Activated CD8-positive, alpha-beta memory T cell treated with anti-CD3 and anti-CD28 coated beads for 4 hours (primary cell): ENCODE results near the gene RAPH1.

Experiments used
- DNase-seq, 2 donors: peaks; one replicate each; pipeline ENCODE4 v3.0.0-alpha.2; 2020; ENCODE audit warnings: low read depth in 2 of 2

RAPH1 gene

GRCh38 chr2:203535078-203535783 lies at the start of gene RAPH1:
TSS of gene RAPH1 (minus strand) at chr2:203535301. CDS start at chr2:203495353, 39,948 bp downstream.
- DNase-seq: peak; percentile 14 to 25

- DNase-seq: no peak
Measured at GRCh38 chr2:203584784-203585183, 49.7 kb upstream of the RAPH1 start.

GRCh38 chr2:203583701-203584100 lies 48.6 kb upstream of the RAPH1 start:
- no peak for DNase-seq

GRCh38 chr2:203583084-203583695 lies 48.1 kb upstream of the RAPH1 start:
- DNase-seq: no peak

GRCh38 chr2:203582468-203582867 lies 47.4 kb upstream of the RAPH1 start:
- no peak for DNase-seq

- DNase-seq: no peak
Measured at GRCh38 chr2:203580844-203581243, 45.7 kb upstream of the RAPH1 start.

GRCh38 chr2:203579730-203580129 lies 44.6 kb upstream of the RAPH1 start:
- no peak for DNase-seq

GRCh38 chr2:203578759-203579643 lies 43.9 kb upstream of the RAPH1 start:
- no peak for DNase-seq

GRCh38 chr2:203574824-203575223 lies 39.7 kb upstream of the RAPH1 start:
- DNase-seq: no peak

- no peak for DNase-seq
Measured at GRCh38 chr2:203572316-203572715, 37.2 kb upstream of the RAPH1 start.

GRCh38 chr2:203569677-203570316 lies 34.7 kb upstream of the RAPH1 start:
- no peak for DNase-seq

GRCh38 chr2:203567691-203568090 lies 32.6 kb upstream of the RAPH1 start:
- DNase-seq: no peak

- DNase-seq: no peak
Measured at GRCh38 chr2:203566161-203566560, 31.1 kb upstream of the RAPH1 start.

GRCh38 chr2:203565076-203565475 lies 30.0 kb upstream of the RAPH1 start:
- no peak for DNase-seq

GRCh38 chr2:203562268-203562667 lies 27.2 kb upstream of the RAPH1 start:
- DNase-seq: no peak

- no peak for DNase-seq
Measured at GRCh38 chr2:203559641-203560040, 24.5 kb upstream of the RAPH1 start.

- DNase-seq: no peak
Measured at GRCh38 chr2:203553784-203554183, 18.7 kb upstream of the RAPH1 start.

GRCh38 chr2:203551778-203552177 lies 16.7 kb upstream of the RAPH1 start:
- no peak for DNase-seq

- no peak for DNase-seq
Measured at GRCh38 chr2:203550266-203550665, 15.2 kb upstream of the RAPH1 start.

- DNase-seq: no peak
Measured at GRCh38 chr2:203549406-203549805, 14.3 kb upstream of the RAPH1 start.

GRCh38 chr2:203548887-203549286 lies 13.8 kb upstream of the RAPH1 start:
- DNase-seq: no peak

GRCh38 chr2:203547356-203547755 lies 12.3 kb upstream of the RAPH1 start:
- no peak for DNase-seq
